Endothelial cell of umbilical vein (primary cell): ENCODE measurements around the gene TARP.

Experiments used
- BruUV-seq: library from RNA; stranded (reverse); fragments of 400-500 nt; replicated peaks from 2 replicates; lab custom pipeline; 2021; lab: Mats Ljungman, UMichigan
- CTCF ChIA-PET: fragments of 300-600, 350-600 bp; sonication (Branson Sonifier 250); formaldehyde crosslinking; loops from one replicate; lab custom pipeline; 2021; ENCODE audit warnings: antibody characterized with exemption, inconsistent platforms; lab: Charles Lee
- POLR2A ChIA-PET: fragments of 300-600, 350-600 bp; sonication (Branson Sonifier 250); formaldehyde crosslinking; loops from one replicate; lab custom pipeline; 2021; ENCODE audit warnings: antibody characterized with exemption, inconsistent platforms; lab: Charles Lee
- DNase-seq: peaks from one replicate; pipeline ENCODE4 v3.0.0-alpha.2; 2011; ENCODE audit warnings: low read depth, low spot score
- FAIRE-seq: peaks from 2 replicates; lab custom pipeline; 2011; peaks lifted over from hg19 to GRCh38; lab: Jason Lieb, UNC
- H2AFZ ChIP-seq: 2 replicates; pipeline ENCODE4 v1.6.0; 2012; ENCODE audit warnings: low read depth, low read length, control low read depth, inconsistent platforms
- H3K27ac ChIP-seq: 2 replicates; pipeline ENCODE4 v1.5.1; 2011; ENCODE audit warnings: low read depth, mild to moderate bottlenecking, control low read depth, low read length, moderate library complexity; ENCODE audit not compliant: insufficient read depth
- H3K27me3 ChIP-seq, 2 experiments: 2 replicates each; pipeline versions ENCODE4 v1.6.0 to v1.6.1; 2011; ENCODE audit warnings: low read length in 2 of 2, mixed read lengths in 1 of 2; ENCODE audit not compliant: control insufficient read depth in 2 of 2, insufficient read depth in 2 of 2
- H3K36me3 ChIP-seq, 2 experiments: 2 replicates in 1 of 2; 3 replicates in 1 of 2; pipeline ENCODE4 v1.5.1; 2011; ENCODE audit warnings: low read length in 2 of 2, mild to moderate bottlenecking in 1 of 2, moderate library complexity in 1 of 2; ENCODE audit not compliant: control insufficient read depth in 2 of 2, insufficient read depth in 2 of 2; ENCODE audit errors: extremely low read depth in 1 of 2
- H3K4me1 ChIP-seq: 3 replicates; pipeline ENCODE4 v1.5.1; 2011; ENCODE audit warnings: mild to moderate bottlenecking, low read length; ENCODE audit not compliant: control insufficient read depth, insufficient read depth; ENCODE audit errors: extremely low read depth
- H3K4me2 ChIP-seq: 2 replicates; pipeline ENCODE4 v1.6.1; 2011; ENCODE audit warnings: low read length, control low read depth, mixed read lengths; ENCODE audit not compliant: insufficient read depth
- H3K4me3 ChIP-seq, 3 experiments: fragments of 200-600 bp in 1 of 3; sonication (generic), shearing (Covaris generic) in 1 of 3; replicated peaks in 1 of 3; 2 replicates each; pipeline ENCODE4 v1.5.1; 2011 to 2016; ENCODE audit warnings: control low read depth in 3 of 3, low read length in 3 of 3, mild to moderate bottlenecking in 2 of 3, inconsistent platforms in 1 of 3, low read depth in 1 of 3, moderate library complexity in 1 of 3; ENCODE audit not compliant: insufficient read depth in 1 of 3
- H3K79me2 ChIP-seq: 2 replicates; pipeline ENCODE4 v1.6.0; 2012; ENCODE audit warnings: low read length, inconsistent platforms; ENCODE audit not compliant: control insufficient read depth, insufficient read depth
- H3K9ac ChIP-seq: replicated peaks from 2 replicates; pipeline ENCODE3; 2011; ENCODE audit warnings: low read length, control low read depth; ENCODE audit not compliant: insufficient read depth; ENCODE audit errors: extremely low read depth
- H3K9me1 ChIP-seq: replicated peaks from 3 replicates; pipeline ENCODE4 v1.6.0; 2011; ENCODE audit warnings: mild to moderate bottlenecking, low read length; ENCODE audit not compliant: control insufficient read depth, insufficient read depth; ENCODE audit errors: extremely low read depth
- H3K9me3 ChIP-seq: replicated peaks from 2 replicates; pipeline ENCODE4 v1.5.1; 2012; ENCODE audit warnings: low read length, inconsistent platforms; ENCODE audit not compliant: control insufficient read depth, insufficient read depth
- H4K20me1 ChIP-seq: replicated peaks from 2 replicates; pipeline ENCODE3; 2011; ENCODE audit warnings: mild to moderate bottlenecking, low read length; ENCODE audit not compliant: control insufficient read depth, insufficient read depth; ENCODE audit errors: extremely low read depth
- EZH2 ChIP-seq: IDR thresholded peaks from 2 replicates; pipeline ENCODE4 v1.6.1; 2012; ENCODE audit warnings: borderline replicate concordance, low read depth, mild to moderate bottlenecking, moderate library complexity, low read length, inconsistent platforms; ENCODE audit not compliant: severe bottlenecking
- FOS ChIP-seq: IDR thresholded peaks from 2 replicates; pipeline ENCODE4 v1.6.1; 2011; ENCODE audit warnings: mild to moderate bottlenecking, low read length, moderate library complexity, borderline replicate concordance; ENCODE audit not compliant: insufficient read depth
- GATA2 ChIP-seq: IDR thresholded peaks from 2 replicates; pipeline ENCODE4 v1.7.0; 2011; ENCODE audit warnings: low read depth, mild to moderate bottlenecking, moderate library complexity, mixed read lengths, low read length; ENCODE audit not compliant: insufficient read length, insufficient read depth
- JUN ChIP-seq: IDR thresholded peaks from 2 replicates; pipeline ENCODE4 v1.6.1; 2011; ENCODE audit warnings: borderline replicate concordance, low read depth; ENCODE audit not compliant: insufficient read length, insufficient read depth
- MYC ChIP-seq: IDR thresholded peaks from one replicate; pipeline ENCODE4 v1.6.1; 2011; ENCODE audit warnings: mild to moderate bottlenecking, low read depth, low read length
- POLR2A ChIP-seq: IDR thresholded peaks from 2 replicates; pipeline ENCODE4 v1.6.1; 2012; ENCODE audit warnings: low read depth, mild to moderate bottlenecking, control low read depth, low read length
- POLR2AphosphoS5 ChIP-seq: IDR thresholded peaks from 2 replicates; pipeline ENCODE4 v1.6.1; 2012; ENCODE audit warnings: low read depth, mild to moderate bottlenecking, control low read depth, low read length, moderate library complexity; ENCODE audit not compliant: insufficient read depth
- dilution Hi-C: fragments of 300-500 bp; cut with MboI; formaldehyde crosslinking; loops from one replicate; pipeline ENCODE4 v1.15.0; 2019; ENCODE audit warnings: low sequenced_read_pairs; ENCODE audit not compliant: extremely low pct_ligation_motif_present
- intact Hi-C: fragments of 100-400 bp; cut with micrococcal nuclease; formaldehyde crosslinking; loops from one replicate; pipeline ENCODE4 v1.10.0; 2022
- TF ChIP-seq, protein P1 (sequence below): IDR thresholded peaks from 2 replicates; pipeline ENCODE4 v1.6.1; 2011; ENCODE audit not compliant: insufficient read depth, insufficient read length
- TF ChIP-seq, protein P2 (sequence below), 2 donors: IDR thresholded peaks; 1 replicate in 1 of 2; 2 replicates in 1 of 2; pipeline ENCODE4 v1.5.1; 2011; ENCODE audit warnings: low read length in 2 of 2, mild to moderate bottlenecking in 2 of 2, moderate library complexity in 2 of 2, control low read depth in 1 of 2, inconsistent platforms in 1 of 2, low read depth in 1 of 2; ENCODE audit not compliant: insufficient read depth in 1 of 2; ENCODE audit errors: extremely low read depth in 1 of 2

TARP gene

DNA sequence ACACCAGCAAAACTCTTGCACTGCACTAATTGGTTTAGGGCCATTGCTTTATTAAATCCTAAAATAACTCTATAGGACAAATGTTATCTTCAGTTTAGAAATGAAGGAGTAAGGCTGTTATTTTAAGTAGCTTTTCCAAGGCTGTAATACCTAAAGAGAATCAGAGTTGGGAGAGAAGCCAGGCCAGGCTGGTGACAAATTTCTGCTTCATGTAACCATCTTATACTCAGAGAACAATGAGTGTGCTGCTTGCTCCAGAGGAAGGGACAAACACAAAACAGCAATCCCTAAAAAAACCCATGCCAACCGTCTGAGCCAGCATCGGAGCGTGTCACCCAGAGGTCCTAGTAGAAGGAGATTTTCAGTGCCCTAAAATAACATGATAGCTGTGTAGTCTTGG, 49.7 kb upstream of the TARP start:
- no TSS peak for BruUV-seq
- FAIRE-seq (no peak), DNase-seq (no peak)
- H3K9me1 ChIP-seq, result no peaks in the 10 kb centered on the region
- no peaks in the 10 kb centered on the region for H3K9me3 ChIP-seq
- H2AFZ ChIP-seq, result no peak overlapping the region
- H3K79me2 ChIP-seq, result no peaks in the 10 kb centered on the region
- H3K4me1 ChIP-seq, result no peaks in the 10 kb centered on the region
- H3K4me3 ChIP-seq, result no peak overlapping the region
- ChIA-PET POLR2A (no interaction called here), CTCF (interaction anchor here (1.0 to 4.5 kb wide), 2 partner anchors 9 to 13 kb away, joined by 3 to 28 read pairs; no protein-coding TSS in a partner anchor)
- dilution Hi-C loops (no loop called here), intact Hi-C loops (no loop called here)
- no peak overlapping the region for H3K4me2 ChIP-seq
- H3K27me3 ChIP-seq, result peaks cover 6 to 13% of the 10 kb centered on the region in 2 experiments
- no peak overlapping the region for H3K27ac ChIP-seq
- TF ChIP-seq, protein P1, sequence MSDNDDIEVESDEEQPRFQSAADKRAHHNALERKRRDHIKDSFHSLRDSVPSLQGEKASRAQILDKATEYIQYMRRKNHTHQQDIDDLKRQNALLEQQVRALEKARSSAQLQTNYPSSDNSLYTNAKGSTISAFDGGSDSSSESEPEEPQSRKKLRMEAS, result no peak
- TF ChIP-seq, protein P2, sequence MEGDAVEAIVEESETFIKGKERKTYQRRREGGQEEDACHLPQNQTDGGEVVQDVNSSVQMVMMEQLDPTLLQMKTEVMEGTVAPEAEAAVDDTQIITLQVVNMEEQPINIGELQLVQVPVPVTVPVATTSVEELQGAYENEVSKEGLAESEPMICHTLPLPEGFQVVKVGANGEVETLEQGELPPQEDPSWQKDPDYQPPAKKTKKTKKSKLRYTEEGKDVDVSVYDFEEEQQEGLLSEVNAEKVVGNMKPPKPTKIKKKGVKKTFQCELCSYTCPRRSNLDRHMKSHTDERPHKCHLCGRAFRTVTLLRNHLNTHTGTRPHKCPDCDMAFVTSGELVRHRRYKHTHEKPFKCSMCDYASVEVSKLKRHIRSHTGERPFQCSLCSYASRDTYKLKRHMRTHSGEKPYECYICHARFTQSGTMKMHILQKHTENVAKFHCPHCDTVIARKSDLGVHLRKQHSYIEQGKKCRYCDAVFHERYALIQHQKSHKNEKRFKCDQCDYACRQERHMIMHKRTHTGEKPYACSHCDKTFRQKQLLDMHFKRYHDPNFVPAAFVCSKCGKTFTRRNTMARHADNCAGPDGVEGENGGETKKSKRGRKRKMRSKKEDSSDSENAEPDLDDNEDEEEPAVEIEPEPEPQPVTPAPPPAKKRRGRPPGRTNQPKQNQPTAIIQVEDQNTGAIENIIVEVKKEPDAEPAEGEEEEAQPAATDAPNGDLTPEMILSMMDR (IDR thresholded peaks at IDR 0.05; ENCODE audit: extremely low read depth in 1 of 2, insufficient read depth in 1 of 2, low read depth in 1 of 2, low read length in 2 of 2), result no peak
- TF ChIP-seq GATA2 (no peak), POLR2AphosphoS5 (no peak), POLR2A (no peak), EZH2 (no peak), JUN (no peak), MYC (no peak), FOS (no peak)
- no peaks in the 10 kb centered on the region for H3K36me3 ChIP-seq
- no peaks in the 10 kb centered on the region for H4K20me1 ChIP-seq
- H3K9ac ChIP-seq, result no peak overlapping the region
